ENCODE measurements around the gene RNF181. TPM values are rescaled to one million over a fixed set of nuclear protein-coding genes. Genes with fewer than 3 reads are reported as not detected.
"Not testable (repeated sequence)": the region's sequence is repeated elsewhere in the genome, so short reads cannot be mapped to it uniquely, and the experiment has no call there.

The RNF181 gene
- total RNA-seq, 1 donor from 2014 or later, result 163 TPM

- DNase-seq (ENCODE audit: low read depth), result peak; percentile 42
Measured at GRCh38 chr2:85577386-85578242, 17.9 kb upstream of the RNF181 start, which contains the start of gene VAMP8. TSS of gene VAMP8 (plus strand) at chr2:85577586. CDS start at chr2:85577647, 61 bp downstream.

- DNase-seq (ENCODE audit: low read depth), result no peak
Measured at GRCh38 chr2:85578243-85579180, 17.0 kb upstream of the RNF181 start.

DNA sequence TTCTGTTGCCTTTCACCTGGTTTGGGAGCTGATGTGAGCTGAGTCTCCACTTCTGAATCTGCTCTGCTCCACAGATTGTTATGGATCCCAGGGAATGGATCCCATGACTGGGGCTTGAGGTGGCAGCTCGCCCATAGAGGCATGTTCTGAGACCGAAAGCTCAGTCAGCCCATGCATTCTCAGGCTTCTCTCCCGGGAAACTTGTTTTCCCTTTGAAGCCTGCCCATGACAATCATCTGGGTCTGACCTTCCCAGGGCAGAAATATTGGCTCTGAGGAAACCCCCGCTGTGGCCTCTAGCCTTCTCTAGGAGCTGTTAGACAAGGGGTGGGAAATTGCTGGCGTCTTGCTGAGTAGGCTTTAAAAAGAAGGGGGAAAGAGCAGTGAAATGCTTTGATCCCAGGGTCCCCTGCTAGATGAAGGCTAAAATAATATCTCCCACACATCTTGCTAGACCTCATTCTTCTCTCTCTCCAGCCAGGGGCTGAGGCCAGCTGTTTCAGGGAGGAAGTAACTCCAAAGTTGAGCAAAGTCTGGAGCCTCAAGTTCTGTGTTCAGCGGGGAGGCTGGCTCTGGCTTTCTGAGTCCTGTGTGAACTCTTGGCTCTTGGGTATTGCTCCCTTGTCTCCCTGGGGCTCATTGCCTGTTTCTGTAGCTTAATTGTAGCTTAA, 16.1 kb upstream of the RNF181 start:
- DNase-seq (ENCODE audit: low read depth), result no peak

DNA sequence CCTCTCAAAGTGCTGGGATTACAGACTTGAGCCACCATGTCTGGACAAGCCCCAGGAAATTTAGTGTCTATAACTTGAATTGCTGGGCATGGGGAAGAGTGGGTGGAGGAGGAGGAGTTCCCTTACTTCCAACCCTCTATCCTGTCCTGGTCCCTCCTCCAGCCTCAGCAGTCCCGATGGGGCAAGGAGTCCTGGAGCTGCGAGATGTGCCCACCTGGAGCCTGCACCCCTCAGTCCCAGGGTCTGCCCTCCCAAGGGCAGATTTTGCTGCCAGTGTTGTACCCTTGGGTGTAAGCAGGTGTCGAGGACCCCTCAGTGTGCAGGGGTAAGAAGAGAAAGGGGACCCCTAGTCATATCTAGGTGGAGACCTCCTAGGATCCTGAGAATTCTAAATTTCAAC, 15.3 kb upstream of the RNF181 start:
- no peak for DNase-seq (ENCODE audit: low read depth)

- DNase-seq (ENCODE audit: low read depth), result no peak
Measured at GRCh38 chr2:85582492-85582891, 13.1 kb upstream of the RNF181 start.

- DNase-seq (ENCODE audit: low read depth), result no peak
Measured at GRCh38 chr2:85583667-85584353, 11.7 kb upstream of the RNF181 start.

DNA sequence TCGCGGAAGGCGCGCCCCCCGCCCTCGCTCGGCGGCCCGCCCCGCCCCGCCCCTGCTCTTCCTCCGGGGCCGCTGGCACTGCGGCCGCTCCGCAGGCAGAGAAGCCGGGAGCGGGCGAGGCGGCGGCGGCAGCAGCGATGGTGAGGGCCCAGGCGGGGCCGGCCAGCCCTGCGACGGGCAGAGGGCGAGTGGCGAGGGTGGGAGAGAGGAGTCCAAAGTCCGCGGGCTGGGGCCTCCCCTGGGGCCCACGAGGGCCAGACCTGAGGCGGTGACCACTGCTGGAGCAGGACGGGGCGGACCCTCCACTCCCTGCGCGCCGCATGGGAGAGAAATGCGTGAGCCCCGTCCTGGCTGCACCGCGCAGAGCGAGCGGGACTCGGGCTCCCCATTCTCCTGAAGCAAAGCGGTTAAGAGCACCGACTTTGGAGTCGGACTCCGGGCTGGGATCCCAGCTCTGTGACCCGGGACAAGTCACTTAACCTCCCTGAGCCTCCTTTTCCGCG, 11.1 kb upstream of the RNF181 start, which contains the start of gene VAMP5:
TSS of gene VAMP5 (plus strand) at position 78 of the 503 bp plus-strand sequence. CDS start at position 138, 60 bp downstream.
- DNase-seq (ENCODE audit: low read depth), result no peak

GRCh38 chr2:85584857-85585780, 10.4 kb upstream of the RNF181 start:
- peak; percentile 81 for DNase-seq (ENCODE audit: low read depth)

DNA sequence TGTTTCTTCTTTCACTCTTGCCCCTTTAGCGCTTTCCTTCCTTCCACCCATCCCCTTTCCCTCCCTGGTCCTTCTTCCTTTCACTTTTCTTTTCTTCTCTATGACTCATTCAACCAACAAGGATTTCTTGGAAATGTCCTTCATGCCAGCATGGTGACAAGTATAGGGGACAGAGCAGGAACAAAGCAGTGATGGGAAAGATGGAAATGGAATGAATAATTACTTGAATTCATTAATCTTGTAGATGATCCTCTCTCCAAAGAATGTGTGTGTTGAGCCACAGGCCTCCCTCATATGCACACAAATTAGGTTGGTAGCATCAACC, 9.8 kb upstream of the RNF181 start:
- peak; percentile 57 for DNase-seq (ENCODE audit: low read depth)

GRCh38 chr2:85588236-85588635, 7.3 kb upstream of the RNF181 start:
- no peak for DNase-seq (ENCODE audit: low read depth)

DNA sequence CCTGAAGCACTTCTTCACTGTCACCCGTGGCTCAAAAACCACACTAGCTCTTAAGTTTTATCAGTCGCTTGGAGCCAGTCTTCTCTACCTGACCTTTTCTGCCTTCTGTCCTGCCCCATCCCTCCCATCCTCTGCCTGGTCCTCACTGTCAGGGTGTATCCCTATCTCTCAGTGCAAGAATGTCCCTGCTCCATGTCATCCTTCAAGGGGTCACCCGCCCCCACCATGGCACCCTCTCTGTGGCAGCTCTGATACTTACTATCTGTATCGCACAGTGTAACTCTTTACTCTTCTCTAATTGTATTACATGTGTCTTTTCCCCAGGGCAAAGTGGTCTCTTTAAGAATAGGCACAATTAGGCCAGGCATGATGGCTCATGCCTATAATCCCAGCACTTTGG, 6.9 kb upstream of the RNF181 start:
- DNase-seq (ENCODE audit: low read depth), result no peak

DNA sequence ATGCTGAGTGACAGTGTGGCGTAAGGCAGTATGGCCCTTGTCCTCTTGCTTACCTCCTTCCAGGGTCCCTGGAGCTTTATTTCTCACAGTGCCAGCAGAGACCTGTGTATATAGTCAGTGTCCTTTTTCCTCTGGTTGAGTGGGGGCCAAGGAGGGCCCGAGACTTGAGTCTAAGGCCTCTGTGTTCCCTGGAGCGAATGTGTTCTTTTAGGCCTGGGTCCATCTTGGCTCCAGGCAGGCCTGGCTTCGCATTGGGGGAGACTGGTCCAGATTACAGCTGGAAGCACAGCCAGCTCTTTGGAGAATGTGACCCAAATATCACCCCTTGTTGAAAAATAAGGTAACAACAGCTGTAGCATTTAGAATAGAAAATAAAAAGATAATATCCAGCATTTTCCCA, 6.4 kb upstream of the RNF181 start:
- no peak for DNase-seq (ENCODE audit: low read depth)

- peak; percentile 89 for DNase-seq (ENCODE audit: low read depth)
Measured at GRCh38 chr2:85589982-85590791, 5.4 kb upstream of the RNF181 start.

- DNase-seq (ENCODE audit: low read depth), result no peak
Measured at GRCh38 chr2:85590950-85591349, 4.6 kb upstream of the RNF181 start.

GRCh38 chr2:85591563-85591962, 4.0 kb upstream of the RNF181 start:
- no peak for DNase-seq (ENCODE audit: low read depth)

- DNase-seq (ENCODE audit: low read depth), result not testable (repeated sequence)
Measured at GRCh38 chr2:85592299-85592698, 3.2 kb upstream of the RNF181 start.

DNA sequence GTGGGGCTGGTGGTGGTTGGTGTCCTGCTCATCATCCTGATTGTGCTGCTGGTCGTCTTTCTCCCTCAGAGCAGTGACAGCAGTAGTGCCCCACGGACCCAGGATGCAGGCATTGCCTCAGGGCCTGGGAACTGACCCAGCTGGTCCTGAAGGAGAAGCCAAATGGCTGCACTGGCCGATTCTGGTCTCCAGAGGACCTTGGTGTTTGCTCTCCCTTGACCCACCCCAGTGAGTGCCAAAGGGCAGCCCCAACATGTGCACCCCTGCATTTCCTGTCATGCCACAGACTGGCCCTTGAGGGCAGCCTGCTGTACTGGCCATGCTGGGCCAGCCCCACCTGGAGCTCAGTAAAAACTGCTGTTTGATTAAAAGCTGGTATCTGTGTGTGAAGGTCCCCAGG, 2.5 kb upstream of the RNF181 start:
- no peak for DNase-seq (ENCODE audit: low read depth)

GRCh38 chr2:85594715-85595300, 737 bp upstream of the RNF181 start:
- no peak for DNase-seq (ENCODE audit: low read depth)

- no peak for DNase-seq (ENCODE audit: low read depth)
Measured at GRCh38 chr2:85596026-85596333, 435 bp downstream of the RNF181 start.

Measured in renal cortical epithelial cell (primary cell).